ENCODE measurements around the gene RNF208. TPM values are rescaled to one million over a fixed set of nuclear protein-coding genes. Genes with fewer than 3 reads are reported as not detected.
"Not testable (repeated sequence)": the region's sequence is repeated elsewhere in the genome, so short reads cannot be mapped to it uniquely, and the experiment has no call there.

The RNF208 gene
- total and polyA plus RNA-seq, 2 experiments from 2014 or later = 1.4 to 5.6 TPM

DNA sequence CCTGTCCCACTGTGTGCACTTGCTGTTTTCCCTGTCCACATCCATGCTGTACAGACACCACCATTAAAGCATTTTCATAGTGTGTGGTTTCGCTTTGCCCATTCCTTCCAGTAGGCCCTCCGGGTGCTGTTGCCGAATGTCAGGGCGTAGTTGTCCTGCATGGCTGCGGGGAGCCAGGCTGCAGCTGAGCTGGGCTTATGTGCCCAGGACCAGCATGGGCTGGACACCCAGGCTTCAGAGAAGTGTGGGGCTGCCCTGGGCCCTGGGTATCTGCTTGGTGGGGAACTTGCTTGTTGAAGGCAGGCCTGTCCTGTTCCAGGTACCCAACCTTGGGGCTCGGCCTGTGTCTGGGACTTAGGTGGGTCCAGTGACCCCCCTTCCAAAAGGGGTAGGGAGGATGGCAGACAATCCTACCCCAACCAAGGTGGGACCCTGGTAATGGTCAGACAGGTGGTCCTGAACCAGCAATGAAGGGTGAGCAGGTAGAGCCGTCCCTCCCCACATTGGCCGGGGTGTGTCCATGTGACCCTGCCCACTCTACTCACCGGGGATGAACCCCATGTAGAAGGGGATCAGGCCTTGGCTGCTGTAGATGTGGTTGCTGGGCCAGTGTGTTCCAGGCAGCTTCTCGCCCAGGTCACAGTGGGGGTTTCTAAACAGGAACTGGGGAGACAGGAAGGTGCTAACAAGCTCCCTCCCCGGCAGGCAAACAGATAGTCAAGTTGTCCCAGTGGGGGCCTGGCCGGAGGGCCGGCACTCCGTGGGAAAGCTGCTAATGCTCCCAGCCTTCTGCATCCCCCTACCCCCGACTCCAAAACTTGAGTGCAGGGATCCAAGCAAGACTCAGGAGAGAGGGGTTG, 21.8 kb upstream of the RNF208 start:
- peak overlapping the region; percentile 26; the same call in 1 of the 2 replicates for H3K4me2 ChIP-seq
- 0 out of 2 replicates have a peak overlapping the region, but pooled peaks have one; percentile 26 for H3K27ac ChIP-seq (ENCODE audit: low read depth)
- H3K79me2 ChIP-seq (replicated peaks; ENCODE audit: insufficient read depth) = peaks cover 27% of the 10 kb centered on the region
- 0 out of 2 replicates have a peak, but pooled peaks cover 29% of the 10 kb centered on the region for H3F3A ChIP-seq (replicated peaks; ENCODE audit: low read depth)
- H3K4me1 ChIP-seq (ENCODE audit: insufficient read depth) = peaks cover 18% of the 10 kb centered on the region; the same call in 1 of the 2 replicates
- H3K27ac Mint-ChIP-seq = peak overlapping the region; percentile 59
- peaks cover 16% of the 10 kb centered on the region for H4K20me1 ChIP-seq (replicated peaks; ENCODE audit: insufficient read depth)
- ATAC-seq (no peak; the same call in 2 of the 3 replicates), DNase-seq (ENCODE audit: low spot score) (no peak)
- peak overlapping the region; percentile 86 for H3K4me3 Mint-ChIP-seq
- no peak overlapping the region; the same call in 1 of the 2 replicates for H3K4me3 ChIP-seq
- peaks cover 24% of the 10 kb centered on the region for H3K27me3 Mint-ChIP-seq (ENCODE audit: insufficient read depth, low read depth, poor library complexity)
- H3K4me1 Mint-ChIP-seq = peaks cover 30% of the 10 kb centered on the region
- H3K36me3 Mint-ChIP-seq (ENCODE audit: low read depth) = peaks cover 31% of the 10 kb centered on the region
- no peaks in the 10 kb centered on the region for H3K9me2 ChIP-seq (ENCODE audit: insufficient read depth)
- no peaks in the 10 kb centered on the region for H3K27me3 ChIP-seq (ENCODE audit: insufficient read depth)
- no peaks in the 10 kb centered on the region for H3K9me3 Mint-ChIP-seq
- H3K36me3 ChIP-seq (ENCODE audit: insufficient read depth) = no peaks in the 10 kb centered on the region
- H2AFZ ChIP-seq = no peak overlapping the region
- TF ChIP-seq NANOG (IDR thresholded peaks at IDR 0.05; ENCODE audit: borderline replicate concordance) (no peak), ZNF114 (CRISPR knock-in tag; IDR thresholded peaks at IDR 0.05) (no peak), JUNB (IDR thresholded peaks at IDR 0.05; ENCODE audit: unreplicated experiment) (no peak), ZNF331 (CRISPR knock-in tag; IDR thresholded peaks at IDR 0.05; ENCODE audit: low read depth) (no peak), EZH2 (IDR thresholded peaks at IDR 0.05; ENCODE audit: low read depth, unreplicated experiment) (no peak), POLR2AphosphoS5 (IDR thresholded peaks at IDR 0.05; ENCODE audit: low read depth) (peak; percentile 38)
- TF ChIP-seq, protein P1, sequence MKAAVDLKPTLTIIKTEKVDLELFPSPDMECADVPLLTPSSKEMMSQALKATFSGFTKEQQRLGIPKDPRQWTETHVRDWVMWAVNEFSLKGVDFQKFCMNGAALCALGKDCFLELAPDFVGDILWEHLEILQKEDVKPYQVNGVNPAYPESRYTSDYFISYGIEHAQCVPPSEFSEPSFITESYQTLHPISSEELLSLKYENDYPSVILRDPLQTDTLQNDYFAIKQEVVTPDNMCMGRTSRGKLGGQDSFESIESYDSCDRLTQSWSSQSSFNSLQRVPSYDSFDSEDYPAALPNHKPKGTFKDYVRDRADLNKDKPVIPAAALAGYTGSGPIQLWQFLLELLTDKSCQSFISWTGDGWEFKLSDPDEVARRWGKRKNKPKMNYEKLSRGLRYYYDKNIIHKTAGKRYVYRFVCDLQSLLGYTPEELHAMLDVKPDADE (IDR thresholded peaks at IDR 0.05) = no peak
- TF ChIP-seq, protein P2, sequence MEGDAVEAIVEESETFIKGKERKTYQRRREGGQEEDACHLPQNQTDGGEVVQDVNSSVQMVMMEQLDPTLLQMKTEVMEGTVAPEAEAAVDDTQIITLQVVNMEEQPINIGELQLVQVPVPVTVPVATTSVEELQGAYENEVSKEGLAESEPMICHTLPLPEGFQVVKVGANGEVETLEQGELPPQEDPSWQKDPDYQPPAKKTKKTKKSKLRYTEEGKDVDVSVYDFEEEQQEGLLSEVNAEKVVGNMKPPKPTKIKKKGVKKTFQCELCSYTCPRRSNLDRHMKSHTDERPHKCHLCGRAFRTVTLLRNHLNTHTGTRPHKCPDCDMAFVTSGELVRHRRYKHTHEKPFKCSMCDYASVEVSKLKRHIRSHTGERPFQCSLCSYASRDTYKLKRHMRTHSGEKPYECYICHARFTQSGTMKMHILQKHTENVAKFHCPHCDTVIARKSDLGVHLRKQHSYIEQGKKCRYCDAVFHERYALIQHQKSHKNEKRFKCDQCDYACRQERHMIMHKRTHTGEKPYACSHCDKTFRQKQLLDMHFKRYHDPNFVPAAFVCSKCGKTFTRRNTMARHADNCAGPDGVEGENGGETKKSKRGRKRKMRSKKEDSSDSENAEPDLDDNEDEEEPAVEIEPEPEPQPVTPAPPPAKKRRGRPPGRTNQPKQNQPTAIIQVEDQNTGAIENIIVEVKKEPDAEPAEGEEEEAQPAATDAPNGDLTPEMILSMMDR (conservative IDR thresholded peaks at IDR 0.05; ENCODE audit: low read depth in 2 of 2) = no peak

DNA sequence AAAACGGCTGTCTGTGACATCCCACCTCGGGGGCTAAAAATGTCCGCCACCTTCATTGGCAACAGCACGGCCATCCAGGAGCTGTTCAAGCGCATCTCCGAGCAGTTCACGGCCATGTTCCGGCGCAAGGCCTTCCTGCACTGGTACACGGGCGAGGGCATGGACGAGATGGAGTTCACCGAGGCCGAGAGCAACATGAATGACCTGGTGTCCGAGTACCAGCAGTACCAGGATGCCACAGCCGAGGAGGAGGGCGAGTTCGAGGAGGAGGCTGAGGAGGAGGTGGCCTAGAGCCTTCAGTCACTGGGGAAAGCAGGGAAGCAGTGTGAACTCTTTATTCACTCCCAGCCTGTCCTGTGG, 21.2 kb upstream of the RNF208 start:
- not testable (repeated sequence) for DNase-seq (ENCODE audit: low spot score); H3K36me3 ChIP-seq (ENCODE audit: insufficient read depth); H3K27ac Mint-ChIP-seq; H3K9me3 Mint-ChIP-seq; H3K27me3 ChIP-seq (ENCODE audit: insufficient read depth); H3K4me3 ChIP-seq; H3K9me2 ChIP-seq (ENCODE audit: insufficient read depth); H3K4me2 ChIP-seq; H2AFZ ChIP-seq; H3K27ac ChIP-seq (ENCODE audit: low read depth); ATAC-seq
- Histone ChIP-seq H3F3A (replicated peaks; ENCODE audit: low read depth) (0 out of 2 replicates have a peak, but pooled peaks cover 29% of the 10 kb centered on the region), H3K4me1 (ENCODE audit: insufficient read depth) (peaks cover 18% of the 10 kb centered on the region; the same call in 1 of the 2 replicates), H3K79me2 (replicated peaks; ENCODE audit: insufficient read depth) (peaks cover 29% of the 10 kb centered on the region), H4K20me1 (replicated peaks; ENCODE audit: insufficient read depth) (peaks cover 16% of the 10 kb centered on the region)
- H3K36me3 Mint-ChIP-seq (ENCODE audit: low read depth) = peaks cover 31% of the 10 kb centered on the region
- H3K4me3 Mint-ChIP-seq = peak overlapping the region; percentile 86
- peaks cover 26% of the 10 kb centered on the region for H3K27me3 Mint-ChIP-seq (ENCODE audit: insufficient read depth, low read depth, poor library complexity)
- peaks cover 32% of the 10 kb centered on the region for H3K4me1 Mint-ChIP-seq

All from GM23338 (cell line).